CD4-positive, alpha-beta T cell (primary cell): ENCODE results near the gene OR5AU1. TPM values are rescaled to one million over a fixed set of nuclear protein-coding genes. Genes with fewer than 3 reads are reported as not detected.

Experiments
- ATAC-seq: fragments of 200-7000 bp; cut with Tn5 transposase; one replicate; pipeline ENCODE4 v1.10.0; 2022; ENCODE audit warnings: mild to moderate bottlenecking; ENCODE audit not compliant: poor library complexity
- CTCF ChIA-PET: fragments of 350-600 bp; sonication (Branson Sonifier 250); formaldehyde crosslinking; loops from one replicate; lab custom pipeline; 2021; ENCODE audit warnings: antibody characterized with exemption, inconsistent platforms; lab: Charles Lee
- POLR2A ChIA-PET: fragments of 350-600 bp; sonication (Branson Sonifier 250); formaldehyde crosslinking; loops from one replicate; lab custom pipeline; 2021; ENCODE audit warnings: antibody characterized with exemption, inconsistent platforms; lab: Charles Lee
- DNase-seq, 14 experiments: peaks; one replicate each; pipeline ENCODE4 v3.0.0-alpha.2; 2013 to 2020; ENCODE audit warnings: mixed read lengths in 2 of 14
- H3K27ac ChIP-seq, 2 donors: one replicate each; pipeline versions ENCODE4 v1.5.1 to v1.7.0; 2013; ENCODE audit warnings: low read length in 2 of 2, low read depth in 1 of 2, mild to moderate bottlenecking in 1 of 2
- H3K27me3 ChIP-seq, 2 experiments: 1 replicate in 1 of 2; 2 replicates in 1 of 2; pipeline versions ENCODE4 v1.6.1 to v1.7.0; 2013; ENCODE audit warnings: low read length in 2 of 2, control low read depth in 1 of 2, mild to moderate bottlenecking in 1 of 2, moderate library complexity in 1 of 2; ENCODE audit not compliant: insufficient read depth in 2 of 2, control insufficient read depth in 1 of 2
- H3K36me3 ChIP-seq: one replicate; pipeline ENCODE4 v1.6.1; 2013; ENCODE audit warnings: low read length, control low read depth; ENCODE audit not compliant: insufficient read depth
- H3K4me1 ChIP-seq: one replicate; pipeline ENCODE4 v1.6.1; 2013; ENCODE audit warnings: low read length, control low read depth; ENCODE audit not compliant: insufficient read depth
- H3K4me3 ChIP-seq: one replicate; pipeline ENCODE4 v1.5.1; 2013; ENCODE audit warnings: mild to moderate bottlenecking, low read length, moderate library complexity
- H3K9me3 ChIP-seq, 2 experiments: 1 replicate in 1 of 2; 2 replicates in 1 of 2; pipeline versions ENCODE4 v1.6.1 to v1.7.0; 2013; ENCODE audit warnings: low read length in 2 of 2, mild to moderate bottlenecking in 2 of 2, control low read depth in 1 of 2, moderate library complexity in 1 of 2; ENCODE audit not compliant: control insufficient read depth in 1 of 2, insufficient read depth in 1 of 2
- H3K27ac Mint-ChIP-seq: one replicate; pipeline ENCODE4 v1.8.0; 2020; ENCODE audit warnings: mixed read lengths
- H3K27me3 Mint-ChIP-seq: one replicate; pipeline ENCODE4 v1.8.0; 2021; ENCODE audit warnings: mixed read lengths
- H3K36me3 Mint-ChIP-seq: one replicate; pipeline ENCODE4 v1.8.0; 2021; ENCODE audit warnings: low read depth, mixed read lengths
- H3K4me1 Mint-ChIP-seq: one replicate; pipeline ENCODE4 v1.8.0; 2021; ENCODE audit warnings: low read depth, mixed read lengths
- H3K4me3 Mint-ChIP-seq: one replicate; pipeline ENCODE4 v1.8.0; 2020; ENCODE audit warnings: mild to moderate bottlenecking, mixed read lengths
- H3K9me3 Mint-ChIP-seq: one replicate; pipeline ENCODE4 v1.8.0; 2020; ENCODE audit warnings: mixed read lengths
- CTCF ChIP-seq: fragments of 200-600 bp; IDR thresholded peaks from one replicate; pipeline ENCODE4 v1.8.0; 2022; ENCODE audit warnings: antibody characterized with exemption, mild to moderate bottlenecking
- intact Hi-C, 2 experiments: fragments of 100-400 bp; cut with DNase I in 1 of 2; cut with micrococcal nuclease in 1 of 2; formaldehyde crosslinking; loops; one replicate each; pipeline versions ENCODE4 v1.15.1 to v1.9.0; 2023 to 2025; cut with DNase I, micrococcal nuclease
- total RNA-seq, 174 experiments: library from RNA in 2 of 174; stranded (reverse) in 2 of 174; gene quantifications; one replicate each; pipeline ENCODE4 v1.2.3 and lab custom pipeline; 2021 to 2026

Gene OR5AU1
- total RNA-seq, 2 experiments from 2014 or later, result not detected

DNA sequence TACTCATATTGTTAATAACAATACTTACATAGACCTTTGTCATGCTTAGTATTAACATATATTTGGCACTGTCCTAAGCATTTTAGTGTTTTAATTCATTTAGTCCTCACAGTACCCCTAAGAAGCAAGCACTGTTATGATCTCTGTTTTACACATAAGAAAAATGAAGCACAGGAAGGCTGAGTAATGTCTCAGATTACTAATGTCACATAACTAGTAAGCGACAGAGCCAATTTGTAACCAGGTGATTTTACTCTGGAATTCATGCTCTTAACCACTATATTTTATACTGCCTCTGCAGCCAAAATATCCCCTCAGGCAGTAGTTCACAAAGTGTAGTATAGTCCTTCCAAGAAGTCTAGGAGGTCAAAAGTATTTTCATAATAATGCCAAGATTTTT is 34.7 kb downstream of the OR5AU1 start:
- TF ChIP-seq CTCF, result no peak
- ChIA-PET POLR2A (no interaction called here), CTCF (no interaction called here)
- Mint-ChIP-seq H3K4me3 (no peak overlapping the region), H3K27me3 (peaks cover 51% of the 10 kb centered on the region), H3K4me1 (no peaks in the 10 kb centered on the region), H3K9me3 (no peaks in the 10 kb centered on the region), H3K27ac (no peak overlapping the region), H3K36me3 (no peaks in the 10 kb centered on the region)
- H3K27ac ChIP-seq, result no peak overlapping the region
- ATAC-seq, result no peak
- no peak for DNase-seq
- H3K4me1 ChIP-seq, result no peaks in the 10 kb centered on the region
- peaks cover 0 to 3% of the 10 kb centered on the region in 2 experiments for H3K9me3 ChIP-seq
- intact Hi-C loops, result no loop called here
- peaks cover 3 to 9% of the 10 kb centered on the region in 2 experiments for H3K27me3 ChIP-seq
- no peak overlapping the region for H3K4me3 ChIP-seq
- H3K36me3 ChIP-seq, result no peaks in the 10 kb centered on the region

DNA sequence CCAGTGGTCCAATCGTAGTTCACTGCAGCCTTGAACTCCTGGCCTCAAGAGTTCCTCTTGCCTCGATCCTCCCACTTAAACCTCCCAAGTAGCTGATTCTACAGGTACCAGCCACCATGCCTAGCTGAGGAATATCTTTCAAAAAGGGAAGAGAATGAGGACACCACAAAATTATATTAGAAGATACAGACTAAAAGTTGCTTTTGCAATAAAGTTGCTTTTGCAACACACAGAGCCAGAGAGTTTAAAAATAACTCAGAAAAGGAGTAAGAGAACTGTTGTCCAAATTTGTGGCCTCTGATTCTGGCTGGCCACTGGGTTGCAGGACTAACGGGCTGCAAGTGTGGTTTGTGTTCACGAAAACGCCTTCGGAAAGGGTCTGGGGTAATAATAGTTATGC is 35.2 kb downstream of the OR5AU1 start:
- Mint-ChIP-seq H3K4me1 (no peaks in the 10 kb centered on the region), H3K27ac (no peak overlapping the region), H3K27me3 (peaks cover 47% of the 10 kb centered on the region), H3K9me3 (no peaks in the 10 kb centered on the region), H3K36me3 (no peaks in the 10 kb centered on the region), H3K4me3 (no peak overlapping the region)
- Histone ChIP-seq H3K27me3 (peaks cover 3 to 9% of the 10 kb centered on the region in 2 experiments), H3K9me3 (peaks cover 0 to 3% of the 10 kb centered on the region in 2 experiments), H3K36me3 (no peaks in the 10 kb centered on the region), H3K4me1 (no peaks in the 10 kb centered on the region), H3K27ac (no peak overlapping the region), H3K4me3 (no peak overlapping the region)
- intact Hi-C loops, result no loop called here
- ChIA-PET POLR2A (no interaction called here), CTCF (no interaction called here)
- ATAC-seq (no peak), DNase-seq (no peak)
- no peak for TF ChIP-seq CTCF

- ATAC-seq, result no peak
- no peak for DNase-seq
- no peak for TF ChIP-seq CTCF
- Mint-ChIP-seq H3K4me1 (no peaks in the 10 kb centered on the region), H3K27ac (no peak overlapping the region), H3K36me3 (no peaks in the 10 kb centered on the region), H3K27me3 (peaks cover 40% of the 10 kb centered on the region), H3K9me3 (no peaks in the 10 kb centered on the region), H3K4me3 (no peak overlapping the region)
- H3K27ac ChIP-seq, result no peak overlapping the region
- no peaks in the 10 kb centered on the region for H3K9me3 ChIP-seq
- H3K36me3 ChIP-seq, result no peaks in the 10 kb centered on the region
- CTCF ChIA-PET, result no interaction called here
- H3K4me3 ChIP-seq, result no peak overlapping the region
- intact Hi-C loops, result no loop called here
- POLR2A ChIA-PET, result no interaction called here
- no peaks in the 10 kb centered on the region for H3K4me1 ChIP-seq
- peaks cover 0 to 9% of the 10 kb centered on the region in 2 experiments for H3K27me3 ChIP-seq
These were observed 36.9 kb downstream of the OR5AU1 start for GRCh38 chr14:21118933-21119332.
